ENCODE data around the gene RARG. TPM values are rescaled to one million over a fixed set of nuclear protein-coding genes. Genes with fewer than 3 reads are reported as not detected.

The RARG gene
- total and polyA plus RNA-seq, 2 donors (not counting 3 experiments of a cell fraction or from before 2014, with no cell fraction given), result 9.9 to 19.5 TPM

GRCh38 chr12:53219292-53219955, 12.6 kb downstream of the RARG start:
- H3K9me1 ChIP-seq (replicated peaks; ENCODE audit: control insufficient read depth, extremely low read depth, insufficient read depth, low read length), result no peaks in the 10 kb centered on the region
- H2AFZ ChIP-seq (ENCODE audit: low read depth, low read length), result peak overlapping the region; percentile 93
- peak; percentile 38 for FAIRE-seq
- DNase-seq (ENCODE audit: low read depth, low spot score), result peak; percentile 58
- H3K9me3 ChIP-seq (replicated peaks; ENCODE audit: control insufficient read depth, insufficient read depth, low read length), result no peaks in the 10 kb centered on the region
- no peaks in the 10 kb centered on the region for H3K79me2 ChIP-seq (ENCODE audit: control insufficient read depth, insufficient read depth, low read length)
- POLR2A ChIA-PET, result interaction anchor here (0.6 kb wide), 1 partner anchor 25 kb away, joined by 4 read pairs; no protein-coding TSS in a partner anchor
- peak overlapping the region; percentile 75 for H3K4me2 ChIP-seq (ENCODE audit: insufficient read depth, low read length)
- H3K4me3 ChIP-seq (replicated peaks in 1 of 3; ENCODE audit: insufficient read depth in 1 of 3, low read depth in 1 of 3, low read length in 3 of 3), result peak overlapping the region; percentile 45 to 66 (median 63)
- peak overlapping the region; percentile 40 for H3K9ac ChIP-seq (replicated peaks; ENCODE audit: extremely low read depth, insufficient read depth, low read length)
- peaks cover 62% of the 10 kb centered on the region for H3K4me1 ChIP-seq (ENCODE audit: control insufficient read depth, extremely low read depth, insufficient read depth, low read length)
- BruUV-seq (replicated peaks), result no TSS peak
- H4K20me1 ChIP-seq (replicated peaks; ENCODE audit: control insufficient read depth, extremely low read depth, insufficient read depth, low read length), result no peaks in the 10 kb centered on the region
- no peak overlapping the region for H3K27ac ChIP-seq (ENCODE audit: insufficient read depth, low read depth, low read length)
- dilution Hi-C loops (cut with MboI; ENCODE audit: extremely low pct_ligation_motif_present, low sequenced_read_pairs) (no loop called here), intact Hi-C loops (cut with micrococcal nuclease) (no loop called here)
- CTCF ChIA-PET, result interaction anchor here (0.8 to 4.2 kb wide), 19 partner anchors 17 to 202 kb away, joined by 3 to 29 read pairs (median 4); partner anchors contain the start of genes AAAS, ESPL1, MYG1 and PFDN5
- H3K27me3 ChIP-seq (ENCODE audit: control insufficient read depth in 2 of 2, insufficient read depth in 2 of 2, low read length in 2 of 2), result no peaks in the 10 kb centered on the region
- no peak for TF ChIP-seq GATA2 (IDR thresholded peaks at IDR 0.05; ENCODE audit: insufficient read depth, insufficient read length, low read depth, low read length)
- TF ChIP-seq JUN (IDR thresholded peaks at IDR 0.05; ENCODE audit: borderline replicate concordance, insufficient read depth, insufficient read length, low read depth), result no peak
- TF ChIP-seq FOS (IDR thresholded peaks at IDR 0.05; ENCODE audit: borderline replicate concordance, insufficient read depth, low read length), result no peak
- no peak for TF ChIP-seq POLR2AphosphoS5 (IDR thresholded peaks at IDR 0.05; ENCODE audit: insufficient read depth, low read depth, low read length)
- no peak for TF ChIP-seq MYC (IDR thresholded peaks at IDR 0.05; ENCODE audit: low read depth, low read length)
- no peak for TF ChIP-seq POLR2A (IDR thresholded peaks at IDR 0.05; ENCODE audit: low read depth, low read length)
- TF ChIP-seq CTCF (IDR thresholded peaks at IDR 0.05; ENCODE audit: extremely low read depth in 1 of 2, insufficient read depth in 1 of 2, low read depth in 1 of 2, low read length in 2 of 2), result no peak
- TF ChIP-seq MAX (IDR thresholded peaks at IDR 0.05; ENCODE audit: insufficient read depth, insufficient read length), result no peak
- no peak for TF ChIP-seq EZH2 (IDR thresholded peaks at IDR 0.05; ENCODE audit: borderline replicate concordance, low read depth, low read length, severe bottlenecking)
- no peaks in the 10 kb centered on the region for H3K36me3 ChIP-seq (ENCODE audit: control insufficient read depth in 2 of 2, extremely low read depth in 1 of 2, insufficient read depth in 2 of 2, low read length in 2 of 2)
